Measurements from ENCODE around the gene PACSIN3.

- TF ChIP-seq, protein P1, sequence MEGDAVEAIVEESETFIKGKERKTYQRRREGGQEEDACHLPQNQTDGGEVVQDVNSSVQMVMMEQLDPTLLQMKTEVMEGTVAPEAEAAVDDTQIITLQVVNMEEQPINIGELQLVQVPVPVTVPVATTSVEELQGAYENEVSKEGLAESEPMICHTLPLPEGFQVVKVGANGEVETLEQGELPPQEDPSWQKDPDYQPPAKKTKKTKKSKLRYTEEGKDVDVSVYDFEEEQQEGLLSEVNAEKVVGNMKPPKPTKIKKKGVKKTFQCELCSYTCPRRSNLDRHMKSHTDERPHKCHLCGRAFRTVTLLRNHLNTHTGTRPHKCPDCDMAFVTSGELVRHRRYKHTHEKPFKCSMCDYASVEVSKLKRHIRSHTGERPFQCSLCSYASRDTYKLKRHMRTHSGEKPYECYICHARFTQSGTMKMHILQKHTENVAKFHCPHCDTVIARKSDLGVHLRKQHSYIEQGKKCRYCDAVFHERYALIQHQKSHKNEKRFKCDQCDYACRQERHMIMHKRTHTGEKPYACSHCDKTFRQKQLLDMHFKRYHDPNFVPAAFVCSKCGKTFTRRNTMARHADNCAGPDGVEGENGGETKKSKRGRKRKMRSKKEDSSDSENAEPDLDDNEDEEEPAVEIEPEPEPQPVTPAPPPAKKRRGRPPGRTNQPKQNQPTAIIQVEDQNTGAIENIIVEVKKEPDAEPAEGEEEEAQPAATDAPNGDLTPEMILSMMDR (optimal IDR thresholded peaks at IDR 0.05 in 1 of 3, IDR thresholded peaks at IDR 0.05 in 1 of 3, conservative IDR thresholded peaks at IDR 0.05 in 1 of 3; ENCODE audit: extremely low read depth in 1 of 3, insufficient read depth in 2 of 3, low read length in 3 of 3) = no peak
- TF ChIP-seq EZH2 (IDR thresholded peaks at IDR 0.05; ENCODE audit: low read length) = no peak
Measured at GRCh38 chr11:47176328-47177228, 9.7 kb downstream of the PACSIN3 start, which contains the start of gene ARFGAP2.
